Bronchial epithelial cell (primary cell): ENCODE results near the gene ARHGAP15. TPM values are rescaled to one million over a fixed set of nuclear protein-coding genes. Genes with fewer than 3 reads are reported as not detected.
A peak's percentile ranks its signal among the peaks of the same experiment; 100 is the strongest.

ENCODE experiments used
- DNase-seq: peaks from one replicate; pipeline ENCODE4 v3.0.0-alpha.2; 2010; ENCODE audit warnings: low read depth
- FAIRE-seq: peaks from 2 replicates; lab custom pipeline; 2011; peaks lifted over from hg19 to GRCh38; lab: Jason Lieb, UNC
- H3K27me3 ChIP-seq: 2 replicates; pipeline ENCODE4 v1.5.1; 2011; ENCODE audit warnings: low read length; ENCODE audit not compliant: control insufficient read depth, insufficient read depth
- H3K36me3 ChIP-seq: 2 replicates; pipeline ENCODE4 v1.5.1; 2011; ENCODE audit warnings: low read length; ENCODE audit not compliant: control insufficient read depth, insufficient read depth
- H3K4me3 ChIP-seq: 2 replicates; pipeline ENCODE4 v1.5.1; 2011; ENCODE audit warnings: mild to moderate bottlenecking, low read depth, low read length, control low read depth
- CTCF ChIP-seq: IDR thresholded peaks from 2 replicates; pipeline ENCODE4 v1.5.1; 2011; ENCODE audit warnings: mild to moderate bottlenecking, moderate library complexity, low read length, control low read depth, inconsistent platforms; ENCODE audit not compliant: insufficient read depth, severe bottlenecking
- total RNA-seq: library from RNA; depleted of rRNA; stranded (reverse); fragments of >200 nt; gene quantifications from 2 replicates; pipeline ENCODE4 v1.2.1, GENCODE V29; 2014

Gene ARHGAP15
- total RNA-seq, 1 donor from 2014 or later, result not detected

GRCh38 chr2:143229952-143230351 lies 100.7 kb downstream of the ARHGAP15 start:
- H3K36me3 ChIP-seq, result no peaks in the 10 kb centered on the region
- H3K4me3 ChIP-seq, result no peak overlapping the region
- no peak for DNase-seq
- no peak for TF ChIP-seq CTCF
- FAIRE-seq, result no peak
- no peaks in the 10 kb centered on the region for H3K27me3 ChIP-seq

GRCh38 chr2:143230506-143231253 lies 101.5 kb downstream of the ARHGAP15 start:
- Histone ChIP-seq H3K27me3 (no peaks in the 10 kb centered on the region), H3K36me3 (no peaks in the 10 kb centered on the region), H3K4me3 (no peak overlapping the region)
- FAIRE-seq, result no peak
- no peak for TF ChIP-seq CTCF
- DNase-seq, result no peak

GRCh38 chr2:143231254-143231645 lies 102.0 kb downstream of the ARHGAP15 start:
- H3K27me3 ChIP-seq, result no peaks in the 10 kb centered on the region
- TF ChIP-seq CTCF, result no peak
- no peak overlapping the region for H3K4me3 ChIP-seq
- DNase-seq (no peak), FAIRE-seq (no peak)
- H3K36me3 ChIP-seq, result no peaks in the 10 kb centered on the region

GRCh38 chr2:143237146-143237777 lies 108.0 kb downstream of the ARHGAP15 start:
- Histone ChIP-seq H3K36me3 (no peaks in the 10 kb centered on the region), H3K27me3 (no peaks in the 10 kb centered on the region), H3K4me3 (no peak overlapping the region)
- peak; percentile 36 for FAIRE-seq
- no peak for DNase-seq
- no peak for TF ChIP-seq CTCF

GRCh38 chr2:143241403-143242088 lies 112.3 kb downstream of the ARHGAP15 start:
- TF ChIP-seq CTCF, result no peak
- Histone ChIP-seq H3K36me3 (no peaks in the 10 kb centered on the region), H3K27me3 (no peaks in the 10 kb centered on the region), H3K4me3 (no peak overlapping the region)
- FAIRE-seq (no peak), DNase-seq (no peak)
